Muscle of back (tissue), 11 donors: Measurements from ENCODE around the gene TOM1L2. TPM values are rescaled to one million over a fixed set of nuclear protein-coding genes. Genes with fewer than 3 reads are reported as not detected.

Experiments
- DNase-seq, 3 donors: peaks; one replicate each; pipeline versions ENCODE4 v3.0.0 to v3.0.0-alpha.2; 2013
- polyA plus RNA-seq, 10 donors: library from polyadenylated mRNA; unstranded; fragments of 120-200 nt; gene quantifications; one replicate each; pipeline ENCODE4 v1.2.1, GENCODE V29; 2013; ENCODE audit not compliant: insufficient read length in 10 of 10

TOM1L2 gene
- polyA plus RNA-seq, 10 donors = 25.2 to 43.2 (median 32.3) TPM

- no peak for DNase-seq
These were observed 122.9 kb downstream of the TOM1L2 start for GRCh38 chr17:17849147-17849820.

DNA sequence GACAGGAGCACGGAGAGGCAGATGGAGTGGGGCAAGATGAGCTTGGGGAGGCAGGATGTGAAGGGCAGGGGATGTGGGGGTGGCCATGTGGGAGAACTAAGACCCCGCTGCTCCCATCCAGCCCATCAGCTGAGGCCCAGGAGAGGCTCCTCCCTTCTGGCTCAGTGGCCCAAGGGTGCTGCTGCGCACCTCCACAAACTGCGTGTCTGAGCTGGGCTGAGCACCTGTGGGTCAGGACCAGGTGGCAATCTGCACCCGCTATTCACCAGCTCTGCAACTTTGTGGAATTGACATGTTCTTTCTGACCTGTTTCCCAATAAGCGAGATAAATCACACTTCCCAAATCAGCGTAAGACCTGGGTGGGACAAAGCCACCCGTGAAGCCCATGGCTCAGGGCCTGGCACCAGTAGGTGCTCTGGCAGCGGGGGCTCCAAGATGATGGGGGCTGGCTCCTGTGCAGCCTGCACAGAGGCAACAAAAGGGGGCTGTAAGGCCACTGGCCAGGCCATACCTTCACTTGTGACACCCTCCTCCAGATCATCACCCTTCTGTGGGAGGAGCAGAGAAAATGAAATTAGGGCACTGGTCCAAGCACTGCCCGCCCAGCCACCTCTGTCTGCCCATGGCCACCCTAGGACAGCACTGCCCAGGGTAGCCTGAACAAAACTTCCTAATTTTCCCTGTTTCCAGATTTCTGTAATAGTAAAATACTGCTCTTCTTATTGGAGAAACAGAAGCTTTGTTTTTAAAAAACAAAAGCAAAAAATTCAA, 123.7 kb downstream of the TOM1L2 start:
- DNase-seq = no peak

- DNase-seq = no peak
These were observed 124.5 kb downstream of the TOM1L2 start for GRCh38 chr17:17847726-17848125.

GRCh38 chr17:17847118-17847689, 125.0 kb downstream of the TOM1L2 start:
- no peak for DNase-seq

DNA sequence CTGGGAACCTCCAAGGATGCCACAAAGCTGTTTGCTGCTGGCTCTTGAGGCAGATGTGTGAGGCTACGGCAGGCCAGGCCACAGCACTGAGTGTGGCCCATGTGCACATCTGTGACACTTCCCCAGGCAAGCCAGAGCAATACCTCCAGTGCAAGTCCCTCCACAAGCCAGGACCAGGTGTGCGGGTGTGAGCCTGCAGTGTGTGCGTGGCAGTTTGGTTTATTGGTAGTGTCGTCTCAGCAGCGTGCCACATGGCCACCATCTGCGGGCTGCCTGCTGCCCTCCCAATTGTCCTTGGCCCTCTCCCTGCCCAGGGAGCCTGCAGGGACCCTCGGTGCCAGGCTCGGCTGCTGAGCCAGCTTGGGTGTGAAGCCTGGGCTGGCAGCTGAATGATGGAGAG, 125.6 kb downstream of the TOM1L2 start:
- no peak for DNase-seq

GRCh38 chr17:17846003-17846402, 126.2 kb downstream of the TOM1L2 start:
- no peak for DNase-seq

DNA sequence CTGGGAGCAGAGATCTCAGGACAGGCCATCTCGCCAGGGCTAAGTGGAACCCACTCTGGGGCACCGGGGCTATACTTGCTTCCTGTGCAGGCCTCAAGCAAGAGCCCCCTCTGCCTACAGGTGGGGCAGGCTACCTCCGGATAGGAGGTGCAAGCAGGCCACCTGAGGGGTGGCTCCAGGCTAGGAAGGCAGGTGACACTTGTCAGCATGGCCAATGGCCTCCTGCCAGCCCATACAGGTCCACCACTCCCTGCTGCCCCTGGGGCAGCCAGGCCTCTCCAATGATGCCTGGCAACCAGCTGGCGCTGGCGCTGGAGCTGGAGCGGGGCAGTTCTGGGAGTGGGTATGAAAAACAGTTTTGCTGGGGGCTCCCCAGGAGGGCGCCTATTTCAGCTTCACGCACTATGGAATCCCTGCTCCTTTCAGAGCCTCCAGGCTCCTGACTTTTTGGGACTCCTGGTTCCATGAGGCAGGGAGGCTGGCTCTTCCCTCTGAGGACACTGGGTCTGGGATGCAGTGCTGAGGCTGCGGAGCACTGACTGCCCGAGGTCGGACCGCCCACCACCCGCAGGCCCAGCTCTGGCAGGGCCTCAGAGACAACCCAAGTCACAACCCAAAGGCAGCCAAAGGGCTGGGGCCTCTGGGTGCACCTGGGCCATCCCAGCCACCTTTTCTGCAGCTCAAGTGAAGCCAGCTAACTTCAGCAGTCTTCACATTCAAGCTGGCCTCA, 127.0 kb downstream of the TOM1L2 start:
- no peak for DNase-seq

DNA sequence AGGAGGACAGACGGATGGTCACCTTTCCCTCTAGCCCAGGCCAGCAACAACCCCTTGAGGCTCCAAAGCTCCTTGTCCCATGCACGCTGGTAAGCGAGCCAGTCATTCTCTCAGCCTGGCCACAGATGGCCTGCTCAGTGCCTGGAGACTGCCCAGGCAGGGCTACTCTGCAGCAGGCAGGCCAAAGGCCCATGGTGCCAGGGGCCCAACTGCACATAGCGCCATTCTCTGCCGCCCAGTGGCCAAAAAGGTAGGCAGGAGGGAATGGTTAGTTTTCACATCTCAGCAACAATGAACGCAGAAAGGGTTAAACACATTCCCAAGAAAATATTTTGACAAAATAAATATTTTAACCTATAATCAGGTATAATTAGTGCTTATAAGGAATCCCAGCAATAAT, 127.7 kb downstream of the TOM1L2 start:
- DNase-seq = no peak

- no peak for DNase-seq
These were observed 128.1 kb downstream of the TOM1L2 start for GRCh38 chr17:17844079-17844478.

GRCh38 chr17:17843096-17843495, 129.1 kb downstream of the TOM1L2 start:
- no peak for DNase-seq

DNA sequence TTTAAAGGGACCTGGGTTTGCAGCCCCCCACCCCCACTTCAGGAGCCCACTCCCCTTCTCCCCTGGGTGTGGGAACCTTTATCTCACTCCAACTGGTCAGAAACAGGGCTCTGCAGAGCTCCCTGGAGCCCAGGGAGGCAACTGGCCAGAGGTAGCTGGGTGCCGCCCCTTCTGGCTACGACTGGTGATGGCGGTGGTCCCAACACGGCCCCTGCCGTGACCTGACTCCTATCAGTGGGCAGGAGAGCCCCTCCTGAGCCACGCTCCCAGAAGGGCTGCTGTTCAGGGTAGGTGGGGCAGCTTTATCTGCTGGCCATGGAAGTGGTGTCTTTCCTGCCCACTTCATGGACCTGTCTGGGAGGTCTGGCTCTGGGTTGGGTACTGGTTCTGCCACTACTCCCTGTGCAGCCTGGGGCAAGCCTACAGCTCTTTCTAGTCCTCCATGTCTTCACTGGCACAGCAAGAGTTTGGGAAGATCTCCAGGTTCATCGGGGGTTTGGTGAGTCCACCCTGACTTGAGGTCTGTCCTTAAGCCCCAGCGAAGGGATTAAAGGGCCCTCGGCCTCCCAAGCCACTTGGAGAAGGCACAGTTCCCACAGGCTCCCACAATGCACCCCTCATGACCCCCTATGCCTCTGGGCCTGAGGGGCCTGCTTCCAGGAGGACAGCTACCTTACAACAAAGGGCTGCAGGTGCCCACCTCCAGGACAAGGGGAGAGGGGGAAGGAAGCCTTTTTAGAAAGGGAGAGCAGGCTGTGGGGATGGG, 129.9 kb downstream of the TOM1L2 start:
- no peak for DNase-seq

GRCh38 chr17:17841601-17842025, 130.6 kb downstream of the TOM1L2 start:
- DNase-seq = peak in 1 of 3 donors; percentile 57

GRCh38 chr17:17840751-17841591, 131.2 kb downstream of the TOM1L2 start:
- peak in 1 of 3 donors; percentile 72 for DNase-seq

GRCh38 chr17:17839791-17840707, 132.2 kb downstream of the TOM1L2 start:
- DNase-seq = peak; percentile 84 to 93 (median 88)

- DNase-seq = peak in 1 of 3 donors; percentile 85
These were observed 133.9 kb downstream of the TOM1L2 start for GRCh38 chr17:17837966-17838962.

DNA sequence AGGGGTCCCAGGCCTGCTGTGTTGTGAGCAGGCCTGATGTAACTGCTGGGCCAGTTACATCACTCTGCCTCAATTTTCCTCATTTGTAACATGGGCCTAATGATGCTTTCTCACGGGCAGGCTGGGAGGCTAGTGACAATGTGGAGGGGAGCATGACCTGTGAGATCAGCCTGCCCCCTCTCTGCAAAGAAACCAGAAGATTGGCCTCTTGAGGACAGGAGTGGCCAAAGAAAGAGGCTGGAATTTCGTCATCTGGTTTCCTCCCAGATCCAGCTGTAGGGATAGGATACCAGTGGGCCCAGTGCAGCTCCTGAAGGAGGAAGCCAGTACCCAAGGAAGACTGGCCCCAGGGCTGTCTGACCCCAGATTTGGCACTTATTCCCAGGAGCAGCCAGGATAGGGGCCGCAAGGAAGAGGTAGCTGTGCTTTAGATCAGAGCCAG, 134.8 kb downstream of the TOM1L2 start:
- peak in 2 of 3 donors; percentile 83 to 93 for DNase-seq

- DNase-seq = peak in 2 of 3 donors; percentile 73 to 89
These were observed 135.3 kb downstream of the TOM1L2 start, which contains the start of gene SREBF1 for GRCh38 chr17:17836818-17837379. TSS of gene SREBF1 (minus strand) at chr17:17836986. CDS start at chr17:17836817, 169 bp downstream.
